Stimulated activated CD4-positive, alpha-beta T cell treated with anti-CD3 and anti-CD28 coated beads, Interleukin-4, amount 100 ng/mL, for 24 hours (primary cell): ENCODE results near the gene CNTN4.

Source experiments
- DNase-seq: peaks from one replicate; pipeline ENCODE4 v3.0.0-alpha.2; 2020

CNTN4 gene

DNA sequence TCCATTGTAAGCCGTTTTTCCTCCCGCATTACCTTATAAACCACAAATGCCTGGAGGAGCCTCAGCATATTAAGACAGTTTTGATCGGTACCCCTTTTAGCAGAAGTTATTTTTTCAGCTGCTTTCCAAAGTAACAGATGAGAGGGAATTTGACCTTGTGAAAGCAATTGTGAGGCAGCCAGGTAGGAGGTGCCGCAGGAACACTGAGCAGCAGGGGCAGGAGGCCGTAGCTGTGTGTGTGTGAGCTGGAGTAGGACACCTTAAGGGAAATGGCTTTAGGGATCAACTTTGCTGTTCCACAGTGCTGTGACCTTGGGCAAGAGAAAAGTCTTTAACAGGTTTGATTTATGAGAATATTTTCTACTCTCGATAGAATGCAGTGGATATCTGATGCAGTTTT lies 529.5 kb downstream of the CNTN4 start:
- no peak for DNase-seq

DNA sequence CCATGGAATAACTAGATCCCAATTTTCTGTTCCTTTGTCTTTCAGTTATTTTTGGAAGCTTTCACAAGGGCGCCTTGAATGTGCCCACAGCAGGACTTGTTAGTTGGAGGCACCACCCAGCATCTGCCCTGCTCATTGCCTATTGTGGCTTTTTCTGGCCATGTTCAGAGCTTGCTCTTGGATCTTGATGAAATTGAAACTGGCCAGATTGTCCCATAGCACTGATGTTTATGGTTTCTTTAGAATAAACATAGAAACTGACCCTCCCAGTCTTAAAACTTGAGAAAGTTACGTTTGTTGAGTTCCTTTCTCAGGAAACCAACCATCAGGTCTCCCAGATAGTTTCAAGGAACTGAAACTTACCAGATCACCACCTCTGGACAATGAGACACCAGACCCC lies 536.8 kb downstream of the CNTN4 start:
- DNase-seq, result no peak

DNA sequence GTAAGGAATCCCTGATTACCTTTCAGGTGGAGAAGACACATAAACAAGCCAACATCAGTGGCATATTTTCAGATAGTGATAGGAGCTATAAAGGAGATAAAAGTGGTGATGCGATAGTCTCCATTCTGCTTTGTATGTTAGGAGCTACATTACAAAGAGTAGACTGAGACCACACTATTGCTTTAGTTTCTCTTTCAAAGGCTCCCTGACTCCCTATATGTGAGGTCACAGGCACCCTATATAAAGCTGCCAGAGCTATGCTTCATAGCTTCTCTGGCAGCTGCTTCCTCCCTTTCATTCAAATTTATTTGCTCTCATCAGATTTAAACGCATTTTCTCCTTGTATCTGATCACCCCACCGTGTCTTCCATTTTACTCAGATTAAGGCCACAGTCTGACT lies 544.9 kb downstream of the CNTN4 start:
- DNase-seq, result no peak

- DNase-seq, result no peak
Observed at GRCh38 chr3:2645001-2645400, 546.3 kb downstream of the CNTN4 start.

- DNase-seq, result no peak
Observed at GRCh38 chr3:2650746-2651145, 552.1 kb downstream of the CNTN4 start.

DNA sequence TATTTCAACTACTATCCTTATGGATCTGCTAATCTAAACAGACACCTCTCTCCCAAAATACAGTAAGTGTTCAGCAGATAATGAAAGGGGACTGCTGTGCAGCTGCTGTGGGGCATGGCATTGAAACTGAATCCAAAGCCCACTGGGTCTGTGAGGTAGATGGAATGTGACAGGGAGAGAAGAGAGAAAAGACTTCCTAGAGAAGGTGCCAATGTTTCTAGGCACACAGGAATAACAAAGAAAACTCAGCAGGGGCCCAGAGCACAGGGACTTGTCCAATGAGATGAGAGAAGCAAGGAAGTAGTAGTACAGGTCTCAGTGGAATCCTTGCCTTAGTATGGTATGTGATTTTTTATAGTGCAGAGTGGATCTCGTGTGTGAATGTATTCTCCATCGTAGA lies 553.7 kb downstream of the CNTN4 start:
- DNase-seq, result no peak

DNA sequence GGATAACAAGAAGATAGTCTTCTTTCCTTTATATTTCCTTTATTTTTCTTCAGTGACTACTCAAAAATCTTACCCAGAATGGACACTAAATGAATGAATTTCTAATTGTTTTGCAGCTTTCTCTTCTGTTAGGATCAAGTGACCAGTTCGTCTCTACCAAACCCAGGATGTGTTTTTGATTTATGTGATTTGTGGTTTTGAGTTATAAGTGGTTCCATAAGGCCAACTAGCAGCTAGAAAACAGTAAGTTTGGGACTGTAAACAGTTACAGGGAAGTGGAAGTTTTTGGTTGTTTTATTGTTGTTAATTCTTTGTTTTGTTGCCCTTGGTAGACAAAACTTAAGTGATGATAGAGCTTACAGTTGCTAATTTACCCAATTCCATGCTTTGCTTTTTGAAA lies 555.0 kb downstream of the CNTN4 start:
- DNase-seq, result no peak

- no peak for DNase-seq
Observed at GRCh38 chr3:2655229-2655701, 556.6 kb downstream of the CNTN4 start.

DNA sequence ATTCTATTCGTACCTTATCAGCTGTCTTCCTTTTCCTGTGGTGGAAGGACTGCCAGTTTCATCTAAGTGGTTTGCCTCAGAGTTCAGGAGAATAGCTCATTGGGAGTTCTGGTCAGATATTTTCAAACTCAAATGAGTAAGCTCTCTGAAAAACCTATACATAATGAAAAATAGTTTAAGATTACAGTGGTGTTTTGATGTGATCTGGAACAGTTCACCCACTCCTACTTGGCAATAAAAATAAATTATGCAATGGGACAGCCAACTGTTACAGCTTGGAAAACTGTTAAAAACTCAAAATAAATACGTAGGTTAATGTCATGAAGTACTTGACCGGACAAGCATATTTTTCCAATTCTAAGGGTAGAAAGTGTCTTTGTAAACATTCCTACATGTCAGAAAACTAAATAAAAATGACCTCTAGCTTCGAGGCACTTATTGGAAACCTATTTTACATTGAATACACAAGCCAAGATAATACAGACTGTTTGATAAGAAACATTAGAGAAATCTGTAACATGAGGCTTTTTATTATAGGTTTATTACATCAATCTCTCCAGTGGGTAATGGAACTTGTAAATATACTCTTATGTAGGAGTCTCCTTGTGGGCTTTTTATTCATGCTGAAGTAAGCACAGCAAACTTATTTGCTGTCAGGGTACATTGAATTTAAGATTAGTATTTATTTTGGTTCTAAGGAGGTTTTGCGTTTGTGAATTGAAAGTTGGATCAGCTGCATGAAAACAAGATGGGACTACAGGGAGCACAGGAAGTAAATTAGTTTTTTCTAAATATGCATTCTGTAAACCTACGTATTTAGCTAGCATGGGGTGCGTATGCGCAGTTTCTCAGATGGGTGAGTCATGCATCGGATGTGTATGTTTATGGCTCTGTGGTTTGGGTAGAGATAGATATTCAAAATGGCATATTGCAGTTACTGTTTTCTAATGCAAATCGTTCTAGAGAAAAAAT lies 558.4 kb downstream of the CNTN4 start:
- no peak for DNase-seq

GRCh38 chr3:2657971-2658370 lies 559.3 kb downstream of the CNTN4 start:
- DNase-seq, result no peak

DNA sequence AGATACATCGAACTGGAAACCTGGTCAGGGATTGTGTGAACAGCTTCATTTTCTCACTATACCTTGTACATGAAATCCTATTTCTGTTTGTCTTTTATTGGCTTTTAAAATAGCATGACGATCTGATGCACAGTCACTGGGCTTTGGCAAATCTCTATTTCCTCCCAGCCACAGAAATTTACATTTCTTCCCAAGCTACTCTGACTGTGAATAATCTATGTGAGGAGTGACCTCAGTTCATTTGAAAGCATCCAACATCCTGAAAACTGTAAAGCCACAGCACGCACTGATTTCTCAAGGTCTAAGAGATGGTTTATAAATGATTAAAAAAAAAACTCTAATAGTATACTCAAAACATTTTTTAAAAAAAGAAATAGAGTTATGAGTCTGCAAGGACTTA lies 561.2 kb downstream of the CNTN4 start:
- DNase-seq, result no peak

DNA sequence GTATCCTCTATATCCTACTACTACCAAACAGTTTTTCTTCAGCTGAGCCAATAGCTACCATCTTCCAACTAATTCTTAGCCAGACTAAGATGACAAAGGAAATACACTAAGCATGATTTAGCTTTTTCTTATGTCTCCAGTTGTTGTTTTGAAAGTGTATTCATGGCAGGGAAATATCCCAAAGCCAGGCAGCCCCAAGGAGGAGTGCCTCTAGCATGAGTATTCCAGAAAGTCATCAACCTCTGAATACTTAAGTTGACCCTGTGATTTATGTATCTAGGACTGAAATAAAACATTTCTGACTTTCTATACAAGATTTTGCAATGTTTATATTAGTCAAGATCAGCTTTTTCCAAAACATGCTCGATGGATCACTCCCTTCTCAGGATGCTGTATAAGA lies 562.4 kb downstream of the CNTN4 start:
- DNase-seq, result no peak

DNA sequence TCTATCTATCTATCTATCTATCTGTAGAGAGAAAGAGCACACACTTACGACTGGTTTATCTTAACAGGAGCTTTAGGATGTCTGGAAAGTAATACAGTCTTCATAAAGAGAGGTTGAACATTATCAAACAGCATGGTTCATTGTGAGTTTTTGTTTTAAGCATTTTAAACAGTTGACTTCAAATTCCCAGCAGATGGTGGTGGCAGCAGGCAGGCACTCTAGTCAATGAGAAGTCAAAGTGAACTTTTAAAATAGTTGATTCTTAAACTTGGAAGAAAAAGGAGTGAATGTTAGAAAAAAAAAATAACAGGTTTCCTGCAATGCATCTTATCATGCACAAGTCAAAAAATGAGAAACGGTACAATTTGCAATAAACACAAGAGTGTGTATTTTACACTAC lies 578.8 kb downstream of the CNTN4 start:
- DNase-seq, result no peak

DNA sequence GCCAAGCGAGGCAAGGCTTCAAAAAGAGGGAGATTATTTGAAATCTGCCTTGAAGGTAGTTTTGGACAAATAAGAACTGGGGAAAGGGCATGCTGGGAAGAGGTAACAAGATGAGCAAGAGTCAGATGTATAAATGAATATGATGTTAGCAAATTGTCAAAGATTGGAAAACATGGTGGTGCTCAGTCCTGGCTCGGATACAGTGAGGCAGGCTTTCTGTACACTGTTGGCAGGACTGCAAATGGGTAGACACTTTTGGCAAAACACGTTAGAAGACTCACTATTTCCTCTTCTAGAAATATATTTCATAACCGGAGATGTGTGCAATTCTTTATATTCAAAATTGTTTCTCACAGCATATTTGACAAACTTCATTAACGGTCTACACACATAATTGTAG lies 581.6 kb downstream of the CNTN4 start:
- DNase-seq, result no peak

DNA sequence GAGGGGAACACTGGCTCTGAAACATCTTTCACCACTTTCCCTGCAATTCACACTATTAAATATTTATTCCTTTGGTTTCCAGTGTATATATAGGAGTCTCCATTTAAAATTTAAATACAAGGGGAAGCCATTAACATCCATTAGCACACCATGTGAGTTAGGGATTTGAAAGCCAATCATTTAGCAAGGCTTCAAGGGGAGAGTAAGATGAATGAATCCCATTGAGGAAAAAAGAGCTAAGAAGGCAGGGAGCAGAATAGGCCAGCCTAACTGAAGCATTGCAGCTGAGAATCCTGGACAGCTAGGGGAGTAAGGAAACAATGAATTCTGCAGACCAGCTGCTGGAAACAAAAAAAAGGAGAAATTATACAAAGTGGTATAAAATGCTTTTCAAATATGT lies 585.4 kb downstream of the CNTN4 start:
- DNase-seq, result no peak

GRCh38 chr3:2686816-2687502 lies 588.3 kb downstream of the CNTN4 start:
- DNase-seq, result no peak

- DNase-seq, result no peak
Observed at GRCh38 chr3:2697589-2697988, 598.9 kb downstream of the CNTN4 start.

DNA sequence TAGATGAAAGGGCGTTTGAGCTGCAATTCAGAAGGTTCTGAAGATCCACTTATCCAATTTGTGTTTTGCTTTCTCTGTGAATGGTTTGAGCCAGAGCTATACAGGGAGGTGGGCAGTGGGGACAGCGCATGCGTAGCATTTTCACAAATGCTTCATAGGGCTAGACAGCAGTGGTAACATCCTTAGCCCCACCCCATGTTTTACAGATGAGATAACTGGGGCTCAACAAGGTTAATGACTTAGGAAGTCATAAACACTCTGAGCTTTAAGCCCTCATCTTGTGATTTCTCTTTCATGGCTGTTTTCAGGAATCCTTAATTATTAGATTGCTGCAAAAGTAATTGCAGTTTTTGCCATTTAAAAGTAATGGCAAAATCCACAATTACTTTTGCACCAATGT lies 602.8 kb downstream of the CNTN4 start:
- DNase-seq, result no peak

- DNase-seq, result no peak
Observed at GRCh38 chr3:2706144-2706835, 607.6 kb downstream of the CNTN4 start.

- no peak for DNase-seq
Observed at GRCh38 chr3:2706836-2707210, 608.2 kb downstream of the CNTN4 start.

GRCh38 chr3:2711081-2711480 lies 612.4 kb downstream of the CNTN4 start:
- no peak for DNase-seq

DNA sequence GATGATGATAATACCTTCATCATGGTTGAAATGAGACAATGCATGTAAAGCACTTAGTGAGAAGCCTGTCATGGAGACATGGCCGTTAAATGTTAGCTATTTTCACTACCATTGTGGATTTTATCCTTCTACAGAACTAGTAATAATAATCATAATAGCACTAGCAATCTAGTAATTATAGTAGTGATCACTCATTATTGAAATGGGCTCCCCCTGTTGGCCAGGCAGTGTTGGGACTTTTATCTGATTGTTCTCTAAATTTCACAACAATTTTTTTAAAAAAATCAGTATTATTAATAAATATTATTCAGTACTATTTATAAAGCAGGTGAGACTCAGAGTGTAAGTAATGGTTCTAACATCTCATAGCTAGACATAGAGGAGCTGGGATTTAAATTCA lies 615.3 kb downstream of the CNTN4 start:
- no peak for DNase-seq

DNA sequence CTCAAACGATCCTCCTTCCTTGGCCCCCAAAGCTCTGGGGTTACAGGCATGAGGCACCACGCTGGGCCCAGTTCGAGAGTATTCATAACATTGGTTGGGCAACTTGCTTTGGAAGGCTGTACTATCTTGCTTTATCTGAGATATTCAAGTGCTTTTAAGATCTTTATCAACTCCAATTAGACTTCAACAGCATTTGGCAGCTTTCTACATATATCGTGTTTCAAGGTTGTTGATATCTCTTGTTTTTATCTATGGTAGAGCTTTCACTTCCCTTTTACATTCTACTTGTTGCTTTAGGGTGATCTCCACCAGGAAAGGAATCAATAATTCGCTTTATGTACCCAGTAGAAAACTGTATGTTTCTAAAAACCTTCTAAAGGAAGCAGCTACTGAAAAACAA lies 616.2 kb downstream of the CNTN4 start:
- DNase-seq, result no peak

- DNase-seq, result no peak
Observed at GRCh38 chr3:2727101-2727500, 628.4 kb downstream of the CNTN4 start.
